Panc1 (cell line): Measurements from ENCODE around the gene XG.
"Not testable (repeated sequence)": the region's sequence is repeated elsewhere in the genome, so short reads cannot be mapped to it uniquely, and the experiment has no call there.

Experiments used
- CTCF ChIP-seq: fragments of 450-650 bp; IDR thresholded peaks from 2 replicates; pipeline ENCODE4 v1.5.1; 2017; ENCODE audit warnings: mild to moderate bottlenecking
- POLR2AphosphoS5 ChIP-seq: IDR thresholded peaks from 2 replicates; pipeline ENCODE4 v1.6.1; 2012; ENCODE audit warnings: mild to moderate bottlenecking, low read depth, low read length, moderate library complexity
- SIN3A ChIP-seq: IDR thresholded peaks from 2 replicates; pipeline ENCODE4 v1.6.1; 2012; ENCODE audit warnings: low read depth, mild to moderate bottlenecking, low read length, moderate library complexity, borderline replicate concordance; ENCODE audit not compliant: insufficient read depth
- TCF7L2 ChIP-seq: IDR thresholded peaks from 2 replicates; pipeline ENCODE4 v1.6.1; 2011; ENCODE audit warnings: mild to moderate bottlenecking, low read depth, low read length, inconsistent platforms

GRCh38 chrX:2755163-2755715 lies 3.4 kb downstream of the XG start:
- TF ChIP-seq CTCF, TCF7L2, SIN3A, POLR2AphosphoS5: not testable (repeated sequence)
